G401 (cell line): Measurements from ENCODE around the gene ALOXE3. TPM values are rescaled to one million over a fixed set of nuclear protein-coding genes. Genes with fewer than 3 reads are reported as not detected.
A peak's percentile ranks its signal among the peaks of the same experiment; 100 is the strongest.
"Not testable (repeated sequence)": the region's sequence is repeated elsewhere in the genome, so short reads cannot be mapped to it uniquely, and the experiment has no call there.

ENCODE experiments used
- DNase-seq: peaks from one replicate; pipeline ENCODE4 v3.0.0-alpha.2; 2015; ENCODE audit warnings: low spot score
- in situ Hi-C: cut with HindIII; loops from 2 replicates; pipeline ENCODE4 v1.10.0; 2016; ENCODE audit warnings: low sequenced_read_pairs, mixed read lengths
- total RNA-seq: library from RNA; depleted of rRNA; stranded (reverse); fragments of >200 nt; shearing (Covaris generic); gene quantifications from 2 replicates; pipeline ENCODE4 v1.2.3, GENCODE V29; 2014

ALOXE3 gene
- total RNA-seq, 1 experiment from 2014 or later: 0.85 TPM

- no peak for DNase-seq
- in situ Hi-C loops: no loop called here
These were observed 38.0 kb downstream of the ALOXE3 start for GRCh38 chr17:8080208-8080798.

DNA sequence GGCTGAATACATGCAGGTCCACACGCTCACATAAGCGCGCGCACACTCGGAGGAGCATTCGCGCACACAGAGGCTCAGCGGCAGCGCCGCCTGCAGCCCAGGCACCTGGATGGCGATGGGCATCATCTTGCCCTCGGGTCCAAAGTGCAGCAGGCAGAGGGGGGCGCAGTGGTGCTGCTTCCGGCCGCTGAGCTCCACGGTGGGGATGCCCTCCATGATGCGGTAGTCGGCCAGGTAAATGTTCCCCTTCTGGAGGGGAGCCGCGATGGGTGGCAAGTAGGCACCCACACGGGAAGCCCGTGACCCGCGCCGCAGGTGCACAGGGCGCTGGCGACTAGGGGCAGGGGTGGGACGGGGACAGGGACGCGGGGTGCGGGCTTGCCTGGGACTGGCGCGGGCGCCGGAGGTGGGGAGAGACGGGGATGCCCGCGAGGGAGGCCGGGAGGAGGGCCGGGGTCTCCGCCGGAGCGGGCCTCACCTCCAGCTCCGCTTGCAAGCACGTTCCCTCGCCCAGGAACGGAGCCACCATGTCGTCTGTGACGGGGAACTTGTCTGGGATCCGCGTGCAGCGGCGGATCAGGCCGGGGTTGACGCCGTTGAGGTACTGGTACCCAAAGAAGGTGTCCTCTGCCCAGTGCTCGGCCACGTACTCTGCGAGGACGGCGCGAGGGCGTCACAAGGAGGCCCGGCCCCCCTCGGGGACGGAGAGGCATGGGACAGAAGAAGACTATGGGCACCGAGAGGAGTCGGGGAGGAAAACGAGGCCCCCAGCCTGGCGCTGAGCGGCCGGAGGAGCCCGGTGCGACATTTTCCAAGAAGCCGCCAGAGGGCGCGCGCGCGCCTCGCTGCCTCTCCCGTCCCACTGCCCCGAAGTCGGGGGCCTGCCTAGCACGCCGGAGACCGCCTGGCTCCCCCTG, 38.8 kb downstream of the ALOXE3 start:
- in situ Hi-C loops: no loop called here
- peak; percentile 79 for DNase-seq

- in situ Hi-C loops: not testable (repeated sequence)
These were observed 40.4 kb downstream of the ALOXE3 start for GRCh38 chr17:8077939-8078338.

DNA sequence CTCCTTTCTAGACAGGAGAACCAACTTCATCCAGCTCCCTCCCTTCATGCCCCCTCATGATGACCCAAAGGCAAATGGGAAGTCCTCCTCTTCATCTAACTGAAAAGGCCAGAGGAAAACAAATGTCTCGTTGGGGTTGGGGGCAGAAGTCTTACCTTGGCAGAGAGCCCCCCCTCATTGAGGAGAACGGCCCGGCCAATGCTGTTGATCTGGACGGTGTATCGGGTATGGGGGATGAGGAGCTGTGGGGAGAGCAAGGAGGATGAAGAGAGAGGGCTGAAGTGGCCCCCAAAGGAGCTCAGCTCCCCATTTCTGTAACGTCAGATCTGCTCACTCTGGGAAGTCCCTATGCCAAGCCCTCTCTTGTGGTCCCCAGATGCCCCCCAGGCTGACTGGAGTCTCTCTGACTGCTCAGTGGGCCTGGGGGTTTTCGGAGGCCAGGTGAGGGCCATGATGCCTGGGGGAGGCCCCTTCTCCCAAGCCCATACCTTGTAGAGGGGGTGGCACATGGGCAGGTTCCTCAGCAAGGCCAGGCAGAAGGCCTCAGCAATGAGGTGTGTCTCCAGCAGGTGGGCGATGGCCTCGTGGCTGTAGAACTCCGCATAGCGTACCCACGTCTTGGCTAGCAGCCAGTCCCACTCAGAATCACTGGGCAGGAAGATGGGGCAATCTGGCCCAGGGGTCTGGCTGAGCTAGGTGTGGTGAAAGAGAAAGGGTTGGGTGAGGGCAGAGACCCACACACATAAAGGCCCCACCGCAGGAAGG, 41.6 kb downstream of the ALOXE3 start:
- no peak for DNase-seq
- in situ Hi-C loops: no loop called here

More at GRCh38 chr17:8077939-8078338, 40.4 kb downstream of the ALOXE3 start:
- not testable (repeated sequence) for DNase-seq

GRCh38 chr17:8075574-8076342, 42.6 kb downstream of the ALOXE3 start:
- DNase-seq: no peak
- in situ Hi-C loops: no loop called here

- no peak for DNase-seq
- in situ Hi-C loops: no loop called here
These were observed 43.2 kb downstream of the ALOXE3 start for GRCh38 chr17:8075081-8075480.

GRCh38 chr17:8074554-8074953, 43.8 kb downstream of the ALOXE3 start:
- DNase-seq: no peak
- in situ Hi-C loops: no loop called here

DNA sequence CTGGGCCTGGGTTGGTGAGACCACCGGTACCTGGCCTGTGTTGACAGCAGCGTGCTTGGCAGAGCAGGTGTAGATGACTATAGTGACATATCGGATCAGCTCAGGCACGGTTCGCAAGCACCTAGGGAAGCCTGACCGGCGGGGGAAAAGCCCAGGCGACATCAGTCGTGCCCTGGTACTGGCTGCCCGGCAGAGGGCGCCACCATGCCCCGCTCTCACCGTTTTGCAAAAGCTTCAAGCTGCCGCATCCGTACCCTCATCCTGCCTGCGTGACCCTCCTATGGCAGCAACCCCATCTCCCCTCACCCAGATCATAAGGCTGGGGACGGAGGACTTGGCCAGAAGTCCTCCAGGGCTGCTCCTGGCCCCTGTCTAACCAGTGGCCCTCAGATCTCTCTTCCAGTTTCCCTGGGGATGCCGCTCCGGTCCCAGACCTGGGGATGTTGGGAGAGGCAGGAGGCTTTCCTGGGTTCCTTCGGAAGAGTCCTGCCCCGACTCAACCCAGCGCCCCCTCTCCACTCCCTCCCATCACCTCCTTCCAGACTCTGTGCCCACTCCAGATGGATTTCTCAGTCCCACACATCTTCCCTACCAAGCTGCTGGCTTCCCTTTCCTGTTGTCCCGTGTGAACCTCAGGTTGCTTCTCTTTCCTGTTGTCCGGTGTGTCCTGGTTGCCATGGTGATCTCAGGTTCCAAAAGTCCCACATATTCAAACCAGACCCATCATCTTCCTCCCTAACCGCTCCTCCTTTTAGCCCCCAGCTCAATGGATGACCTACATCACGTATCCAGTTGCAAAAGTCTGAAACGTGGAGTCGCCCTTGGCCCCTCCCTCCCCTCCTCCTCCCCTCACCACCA, 44.5 kb downstream of the ALOXE3 start:
- in situ Hi-C loops: no loop called here

GRCh38 chr17:8072729-8073461, 45.4 kb downstream of the ALOXE3 start:
- DNase-seq: no peak
- in situ Hi-C loops: no loop called here

More for the DNA sequence above, 44.5 kb downstream of the ALOXE3 start:
- peak; percentile 72 for DNase-seq

- in situ Hi-C loops: no loop called here
- no peak for DNase-seq
These were observed 46.0 kb downstream of the ALOXE3 start for GRCh38 chr17:8072341-8072728.

DNA sequence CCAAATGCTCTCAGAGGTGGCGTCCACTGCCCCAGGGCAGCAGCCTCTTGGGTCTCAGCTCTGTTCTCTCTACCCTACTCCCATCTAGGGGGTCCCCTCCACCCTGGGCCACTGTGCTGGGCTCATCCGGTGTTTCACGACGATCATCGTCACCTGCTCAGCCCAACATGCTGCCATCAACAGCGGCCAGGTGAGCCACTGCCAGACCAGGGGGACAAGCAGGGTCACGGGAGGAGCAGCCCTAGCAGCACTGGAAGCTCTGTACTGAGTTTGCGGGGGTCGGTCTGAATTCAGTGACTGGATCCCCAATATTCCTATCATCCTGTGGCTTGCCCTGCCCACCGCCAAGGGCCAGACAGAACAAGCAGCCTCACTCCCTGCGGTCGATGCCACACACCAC, 46.8 kb downstream of the ALOXE3 start:
- in situ Hi-C loops: no loop called here

DNA sequence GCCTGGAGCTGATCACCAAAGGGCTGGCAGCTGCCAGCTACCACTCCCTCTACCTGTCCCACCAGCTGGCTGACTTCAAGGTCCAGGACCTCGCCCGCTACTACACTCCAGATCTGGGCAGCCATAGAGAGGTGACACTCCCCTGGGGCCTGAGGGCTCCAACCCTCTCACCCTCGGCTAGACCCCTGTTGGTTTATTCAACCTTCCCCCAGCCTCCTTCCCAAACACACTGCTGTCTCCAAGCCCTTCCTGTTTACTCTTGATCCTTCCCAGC, 48.8 kb downstream of the ALOXE3 start:
- in situ Hi-C loops: no loop called here
- no peak for DNase-seq

More for the DNA sequence above, 46.8 kb downstream of the ALOXE3 start:
- DNase-seq: no peak

GRCh38 chr17:8068736-8069586, 49.4 kb downstream of the ALOXE3 start:
- DNase-seq: no peak
- in situ Hi-C loops: no loop called here

- no peak for DNase-seq
- in situ Hi-C loops: no loop called here
These were observed 50.5 kb downstream of the ALOXE3 start for GRCh38 chr17:8067806-8068205.

DNA sequence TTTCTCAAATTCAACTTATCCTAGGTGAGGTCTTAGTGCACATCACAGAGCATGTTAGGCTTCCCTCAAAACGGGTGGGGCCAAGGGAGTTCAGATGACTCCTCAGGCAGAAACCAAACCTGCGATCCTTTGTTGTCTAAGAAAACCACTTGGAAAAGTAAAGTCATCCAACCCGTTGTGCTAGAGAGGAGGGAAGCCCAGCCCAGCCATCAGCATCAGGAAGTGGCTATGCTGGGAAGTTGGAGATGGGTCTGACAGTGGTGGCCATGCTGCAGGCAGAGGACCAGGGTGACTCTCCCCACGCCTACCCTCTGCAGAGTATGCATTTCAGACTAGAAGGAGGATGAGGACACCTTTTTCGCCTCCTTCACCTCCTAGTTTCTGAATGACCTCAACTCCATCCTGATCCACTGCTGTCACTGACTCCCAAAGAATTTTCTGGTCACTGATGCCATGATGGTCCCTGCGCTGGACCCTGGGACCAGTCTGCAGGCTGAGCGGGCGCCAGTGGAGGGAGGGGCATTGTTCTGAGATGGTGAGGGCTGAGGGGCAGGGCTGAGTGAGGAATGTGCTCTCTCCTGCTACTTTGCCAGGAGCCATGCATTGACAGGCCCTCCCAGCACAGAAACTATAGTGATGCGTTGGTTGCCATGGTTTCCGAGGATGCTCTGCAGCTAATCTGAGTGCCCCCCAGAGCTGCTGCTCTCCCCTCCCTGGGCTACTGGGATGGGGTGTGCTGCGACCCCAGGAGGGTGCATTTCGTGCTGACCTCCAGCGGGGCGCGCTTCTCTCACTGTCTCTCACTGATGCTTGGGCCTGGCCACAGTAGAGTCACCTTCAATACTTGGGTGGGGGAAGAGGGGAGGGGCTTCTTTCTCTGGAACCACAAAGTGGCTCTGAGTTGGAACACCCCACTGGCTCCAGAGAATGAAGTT, 51.2 kb downstream of the ALOXE3 start:
- DNase-seq: no peak
- in situ Hi-C loops: no loop called here

GRCh38 chr17:8064561-8065019, 53.7 kb downstream of the ALOXE3 start:
- in situ Hi-C loops: no loop called here
- DNase-seq: no peak
